ENCODE data around the gene CD164L2. TPM values are rescaled to one million over a fixed set of nuclear protein-coding genes. Genes with fewer than 3 reads are reported as not detected.

Gene CD164L2
- total RNA-seq, 5 donors from 2014 or later (not counting 1 experiment from before 2014, with no cell fraction given), result not detected

- WGBS (ENCODE audit: insufficient coverage), result under 1% methylated on average over 17 of the region's 22 CpGs
- H3K4me1 Mint-ChIP-seq, result peaks cover 47 to 66% (median 57%) of the 10 kb centered on the region in 3 donors
- H3K9me3 Mint-ChIP-seq, result no peaks in the 10 kb centered on the region
- Histone ChIP-seq H3K27me3 (replicated peaks in 1 of 2; ENCODE audit: control insufficient read depth in 2 of 2, extremely low read depth in 1 of 2, insufficient read depth in 2 of 2, low read length in 1 of 2) (no peaks in the 10 kb centered on the region), H3K4me3 (ENCODE audit: control insufficient read depth in 1 of 2, extremely low read depth in 1 of 2, low read length in 1 of 2) (peak within 1 kb of the TSS; percentile 86 to 95), H3K27ac (ENCODE audit: low read length) (peak within 1 kb of the TSS; percentile 91), H3K36me3 (ENCODE audit: control insufficient read depth in 2 of 2, extremely low read depth in 1 of 2, insufficient read depth in 1 of 2, low read length in 1 of 2) (peaks cover 7 to 21% of the 10 kb centered on the region in 2 donors), H3K4me1 (ENCODE audit: control insufficient read depth in 1 of 2, extremely low read depth in 1 of 2, insufficient read depth in 2 of 2, low read length in 2 of 2) (peaks cover 21 to 68% of the 10 kb centered on the region in 2 experiments), H3K9me3 (no peaks in the 10 kb centered on the region)
- ATAC-seq (replicated peaks in 1 of 4) (peak; percentile 65 to 71 (median 68)), DNase-seq (peak in 34 of 35 experiments; percentile 40 to 77 (median 62))
- peak within 1 kb of the TSS; percentile 86 to 94 (median 87) for H3K4me3 Mint-ChIP-seq
- H3K36me3 Mint-ChIP-seq, result peaks cover 6% of the 10 kb centered on the region
- no peaks in the 10 kb centered on the region for H3K27me3 Mint-ChIP-seq
- CTCF ChIA-PET, result interaction anchor here in 1 of 2 donors (0.6 to 1.1 kb wide), 2 partner anchors 15 to 876 kb away, joined by 3 to 5 read pairs; no protein-coding TSS in a partner anchor
- H3K27ac Mint-ChIP-seq, result peak within 1 kb of the TSS; percentile 88 to 94
- POLR2A ChIA-PET, result interaction anchor here in 1 of 2 donors (0.7 kb wide), 1 partner anchor 9 kb away, joined by 3 read pairs; no protein-coding TSS in a partner anchor
These were observed 41.4 kb downstream of the CD164L2 start, which contains the start of gene SYTL1 for GRCh38 chr1:27341525-27342252. SYTL1 (plus strand) TSS chr1:27342022; CDS start chr1:27345335, 3,313 bp downstream.

- Histone ChIP-seq H3K36me3 (ENCODE audit: control insufficient read depth in 2 of 2, extremely low read depth in 1 of 2, insufficient read depth in 1 of 2, low read length in 1 of 2) (peaks cover 10 to 33% of the 10 kb centered on the region in 2 donors), H3K4me1 (ENCODE audit: control insufficient read depth in 1 of 2, extremely low read depth in 1 of 2, insufficient read depth in 2 of 2, low read length in 2 of 2) (peaks cover 19 to 45% of the 10 kb centered on the region in 2 experiments), H3K9me3 (no peaks in the 10 kb centered on the region), H3K4me3 (ENCODE audit: control insufficient read depth in 1 of 2, extremely low read depth in 1 of 2, low read length in 1 of 2) (no peak overlapping the region), H3K27me3 (replicated peaks in 1 of 2; ENCODE audit: control insufficient read depth in 2 of 2, extremely low read depth in 1 of 2, insufficient read depth in 2 of 2, low read length in 1 of 2) (no peaks in the 10 kb centered on the region), H3K27ac (ENCODE audit: low read length) (no peak overlapping the region)
- Mint-ChIP-seq H3K9me3 (no peaks in the 10 kb centered on the region), H3K4me3 (peak overlapping the region in 2 of 3 donors; percentile 11 to 87), H3K4me1 (peaks cover 34 to 49% (median 44%) of the 10 kb centered on the region in 3 donors), H3K36me3 (peaks cover 6% of the 10 kb centered on the region), H3K27ac (peak overlapping the region; percentile 88 to 91), H3K27me3 (no peaks in the 10 kb centered on the region)
- ATAC-seq (replicated peaks in 1 of 4), result no peak
- no peak for DNase-seq
- POLR2A ChIA-PET, result no interaction called here
- WGBS (ENCODE audit: insufficient coverage), result 84% methylated on average over 5 of the region's 5 CpGs
- CTCF ChIA-PET, result no interaction called here
These were observed 43.9 kb downstream of the CD164L2 start for GRCh38 chr1:27339213-27339612.

- WGBS (ENCODE audit: insufficient coverage), result 100% methylated on average over 6 of the region's 6 CpGs
- ChIA-PET POLR2A (interaction anchor here in 1 of 2 donors (0.6 kb wide), 1 partner anchor 20 kb away, joined by 11 read pairs; no protein-coding TSS in a partner anchor), CTCF (no interaction called here)
- Histone ChIP-seq H3K4me1 (ENCODE audit: control insufficient read depth in 1 of 2, extremely low read depth in 1 of 2, insufficient read depth in 2 of 2, low read length in 2 of 2) (peaks cover 19 to 40% of the 10 kb centered on the region in 2 experiments), H3K4me3 (ENCODE audit: control insufficient read depth in 1 of 2, extremely low read depth in 1 of 2, low read length in 1 of 2) (no peak overlapping the region), H3K9me3 (no peaks in the 10 kb centered on the region), H3K27ac (ENCODE audit: low read length) (no peak overlapping the region), H3K36me3 (ENCODE audit: control insufficient read depth in 2 of 2, extremely low read depth in 1 of 2, insufficient read depth in 1 of 2, low read length in 1 of 2) (peaks cover 12 to 37% of the 10 kb centered on the region in 2 donors), H3K27me3 (replicated peaks in 1 of 2; ENCODE audit: control insufficient read depth in 2 of 2, extremely low read depth in 1 of 2, insufficient read depth in 2 of 2, low read length in 1 of 2) (no peaks in the 10 kb centered on the region)
- peak overlapping the region in 1 of 3 donors; percentile 87 for H3K4me3 Mint-ChIP-seq
- H3K27ac Mint-ChIP-seq, result peak overlapping the region; percentile 88 to 91
- ATAC-seq (replicated peaks in 1 of 4) (no peak), DNase-seq (no peak)
- H3K4me1 Mint-ChIP-seq, result peaks cover 31 to 44% (median 40%) of the 10 kb centered on the region in 3 donors
- no peaks in the 10 kb centered on the region for H3K9me3 Mint-ChIP-seq
- no peaks in the 10 kb centered on the region for H3K27me3 Mint-ChIP-seq
- H3K36me3 Mint-ChIP-seq, result peaks cover 9% of the 10 kb centered on the region
These were observed 44.4 kb downstream of the CD164L2 start for GRCh38 chr1:27338751-27339150.

- Mint-ChIP-seq H3K36me3 (peaks cover 22% of the 10 kb centered on the region), H3K4me3 (no peak overlapping the region), H3K27ac (no peak overlapping the region), H3K4me1 (peaks cover 38 to 49% (median 43%) of the 10 kb centered on the region in 3 donors), H3K9me3 (no peaks in the 10 kb centered on the region), H3K27me3 (no peaks in the 10 kb centered on the region)
- Histone ChIP-seq H3K4me3 (ENCODE audit: control insufficient read depth in 1 of 2, extremely low read depth in 1 of 2, low read length in 1 of 2) (no peak overlapping the region), H3K27me3 (replicated peaks in 1 of 2; ENCODE audit: control insufficient read depth in 2 of 2, extremely low read depth in 1 of 2, insufficient read depth in 2 of 2, low read length in 1 of 2) (no peaks in the 10 kb centered on the region), H3K36me3 (ENCODE audit: control insufficient read depth in 2 of 2, extremely low read depth in 1 of 2, insufficient read depth in 1 of 2, low read length in 1 of 2) (peaks cover 18 to 56% of the 10 kb centered on the region in 2 donors), H3K4me1 (ENCODE audit: control insufficient read depth in 1 of 2, extremely low read depth in 1 of 2, insufficient read depth in 2 of 2, low read length in 2 of 2) (peaks cover 17 to 40% of the 10 kb centered on the region in 2 experiments), H3K27ac (ENCODE audit: low read length) (no peak overlapping the region), H3K9me3 (no peaks in the 10 kb centered on the region)
- DNase-seq, result no peak
- CTCF ChIA-PET, result interaction anchor here in 1 of 2 donors (0.8 kb wide), 1 partner anchor 51 kb away, joined by 3 read pairs; no protein-coding TSS in a partner anchor
- no peak for ATAC-seq (replicated peaks in 1 of 4)
- POLR2A ChIA-PET, result no interaction called here
- 100% methylated on average over 5 of the region's 5 CpGs for WGBS (ENCODE audit: insufficient coverage)
These were observed 46.4 kb downstream of the CD164L2 start for GRCh38 chr1:27336756-27337155.

- Mint-ChIP-seq H3K27ac (no peak overlapping the region), H3K4me3 (no peak overlapping the region), H3K27me3 (no peaks in the 10 kb centered on the region), H3K36me3 (peaks cover 24% of the 10 kb centered on the region), H3K4me1 (peaks cover 36 to 40% (median 39%) of the 10 kb centered on the region in 3 donors), H3K9me3 (no peaks in the 10 kb centered on the region)
- ChIA-PET CTCF (interaction anchor here in 1 of 2 donors (0.8 kb wide), 1 partner anchor 52 kb away, joined by 3 read pairs; no protein-coding TSS in a partner anchor), POLR2A (no interaction called here)
- Histone ChIP-seq H3K36me3 (ENCODE audit: control insufficient read depth in 2 of 2, extremely low read depth in 1 of 2, insufficient read depth in 1 of 2, low read length in 1 of 2) (peaks cover 18 to 62% of the 10 kb centered on the region in 2 donors), H3K27ac (ENCODE audit: low read length) (no peak overlapping the region), H3K4me3 (ENCODE audit: control insufficient read depth in 1 of 2, extremely low read depth in 1 of 2, low read length in 1 of 2) (no peak overlapping the region), H3K9me3 (no peaks in the 10 kb centered on the region), H3K27me3 (replicated peaks in 1 of 2; ENCODE audit: control insufficient read depth in 2 of 2, extremely low read depth in 1 of 2, insufficient read depth in 2 of 2, low read length in 1 of 2) (no peaks in the 10 kb centered on the region), H3K4me1 (ENCODE audit: control insufficient read depth in 1 of 2, extremely low read depth in 1 of 2, insufficient read depth in 2 of 2, low read length in 2 of 2) (peaks cover 11 to 35% of the 10 kb centered on the region in 2 experiments)
- no peak for DNase-seq
- no peak for ATAC-seq (replicated peaks in 1 of 4)
- WGBS (ENCODE audit: insufficient coverage), result 100% methylated on average over 10 of the region's 17 CpGs
These were observed 47.4 kb downstream of the CD164L2 start for GRCh38 chr1:27335506-27336422.

Measured in T-cell (primary cell).